Measurements from ENCODE around the gene RIOX2. TPM values are rescaled to one million over a fixed set of nuclear protein-coding genes. Genes with fewer than 3 reads are reported as not detected.

Gene RIOX2
- total RNA-seq, 1 donor from 2014 or later, result 24.0 TPM

DNA sequence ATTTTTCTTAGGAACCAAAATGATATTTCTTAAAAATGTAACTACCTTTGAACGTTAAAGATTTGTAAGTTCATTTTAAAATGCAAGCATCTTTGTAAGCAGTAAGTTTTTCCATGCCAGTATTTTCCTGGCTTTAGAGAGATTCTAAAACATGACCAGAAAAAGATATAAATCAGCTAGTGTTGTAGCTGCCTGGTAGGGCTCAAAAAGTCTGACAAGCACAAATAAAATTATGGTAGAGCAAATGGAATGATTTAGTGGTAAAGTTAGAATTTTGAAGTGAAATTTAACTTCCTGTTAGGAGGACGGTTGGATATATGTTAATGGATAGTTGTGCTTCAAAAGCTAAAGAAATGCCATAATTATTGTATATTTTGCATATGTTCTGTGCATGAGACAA is 33.2 kb upstream of the RIOX2 start:
- H3K36me3 Mint-ChIP-seq (ENCODE audit: unreplicated experiment), result no peaks in the 10 kb centered on the region
- H3K9me3 Mint-ChIP-seq (ENCODE audit: unreplicated experiment), result no peaks in the 10 kb centered on the region
- H3K27me3 Mint-ChIP-seq (ENCODE audit: unreplicated experiment), result peaks cover 33% of the 10 kb centered on the region
- H3K4me1 Mint-ChIP-seq (ENCODE audit: unreplicated experiment), result no peaks in the 10 kb centered on the region
- no peak overlapping the region for H3K4me3 Mint-ChIP-seq (ENCODE audit: unreplicated experiment)
- TF ChIP-seq, protein P1, sequence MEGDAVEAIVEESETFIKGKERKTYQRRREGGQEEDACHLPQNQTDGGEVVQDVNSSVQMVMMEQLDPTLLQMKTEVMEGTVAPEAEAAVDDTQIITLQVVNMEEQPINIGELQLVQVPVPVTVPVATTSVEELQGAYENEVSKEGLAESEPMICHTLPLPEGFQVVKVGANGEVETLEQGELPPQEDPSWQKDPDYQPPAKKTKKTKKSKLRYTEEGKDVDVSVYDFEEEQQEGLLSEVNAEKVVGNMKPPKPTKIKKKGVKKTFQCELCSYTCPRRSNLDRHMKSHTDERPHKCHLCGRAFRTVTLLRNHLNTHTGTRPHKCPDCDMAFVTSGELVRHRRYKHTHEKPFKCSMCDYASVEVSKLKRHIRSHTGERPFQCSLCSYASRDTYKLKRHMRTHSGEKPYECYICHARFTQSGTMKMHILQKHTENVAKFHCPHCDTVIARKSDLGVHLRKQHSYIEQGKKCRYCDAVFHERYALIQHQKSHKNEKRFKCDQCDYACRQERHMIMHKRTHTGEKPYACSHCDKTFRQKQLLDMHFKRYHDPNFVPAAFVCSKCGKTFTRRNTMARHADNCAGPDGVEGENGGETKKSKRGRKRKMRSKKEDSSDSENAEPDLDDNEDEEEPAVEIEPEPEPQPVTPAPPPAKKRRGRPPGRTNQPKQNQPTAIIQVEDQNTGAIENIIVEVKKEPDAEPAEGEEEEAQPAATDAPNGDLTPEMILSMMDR (IDR thresholded peaks at IDR 0.05), result no peak
- H3K27ac Mint-ChIP-seq (ENCODE audit: unreplicated experiment), result no peak overlapping the region
- DNase-seq (ENCODE audit: extremely low spot score, unreplicated experiment), result no peak

DNA sequence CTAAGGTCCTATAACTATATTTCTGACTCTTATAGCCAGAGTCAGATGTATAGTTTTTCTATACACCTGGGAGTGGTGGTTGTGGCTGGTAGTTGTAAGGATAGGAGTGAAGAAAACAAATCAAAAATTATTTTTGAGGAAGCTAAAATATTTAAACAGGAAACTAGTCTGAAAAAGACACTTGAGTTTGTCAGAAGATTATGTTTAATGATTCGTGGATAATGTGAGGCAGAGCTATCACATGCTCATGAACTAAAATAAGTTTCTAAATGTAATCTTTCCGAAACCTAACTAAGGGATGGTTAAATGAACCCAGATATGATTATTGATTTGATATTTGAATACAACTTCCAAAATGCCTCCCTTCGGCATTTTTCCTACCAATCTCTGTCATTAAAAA is 32.5 kb upstream of the RIOX2 start:
- Mint-ChIP-seq H3K4me3 (ENCODE audit: unreplicated experiment) (no peak overlapping the region), H3K36me3 (ENCODE audit: unreplicated experiment) (no peaks in the 10 kb centered on the region), H3K4me1 (ENCODE audit: unreplicated experiment) (no peaks in the 10 kb centered on the region), H3K27me3 (ENCODE audit: unreplicated experiment) (peaks cover 35% of the 10 kb centered on the region), H3K9me3 (ENCODE audit: unreplicated experiment) (no peaks in the 10 kb centered on the region), H3K27ac (ENCODE audit: unreplicated experiment) (no peak overlapping the region)
- TF ChIP-seq, protein P1 (IDR thresholded peaks at IDR 0.05), result no peak
- no peak for DNase-seq (ENCODE audit: extremely low spot score, unreplicated experiment)

DNA sequence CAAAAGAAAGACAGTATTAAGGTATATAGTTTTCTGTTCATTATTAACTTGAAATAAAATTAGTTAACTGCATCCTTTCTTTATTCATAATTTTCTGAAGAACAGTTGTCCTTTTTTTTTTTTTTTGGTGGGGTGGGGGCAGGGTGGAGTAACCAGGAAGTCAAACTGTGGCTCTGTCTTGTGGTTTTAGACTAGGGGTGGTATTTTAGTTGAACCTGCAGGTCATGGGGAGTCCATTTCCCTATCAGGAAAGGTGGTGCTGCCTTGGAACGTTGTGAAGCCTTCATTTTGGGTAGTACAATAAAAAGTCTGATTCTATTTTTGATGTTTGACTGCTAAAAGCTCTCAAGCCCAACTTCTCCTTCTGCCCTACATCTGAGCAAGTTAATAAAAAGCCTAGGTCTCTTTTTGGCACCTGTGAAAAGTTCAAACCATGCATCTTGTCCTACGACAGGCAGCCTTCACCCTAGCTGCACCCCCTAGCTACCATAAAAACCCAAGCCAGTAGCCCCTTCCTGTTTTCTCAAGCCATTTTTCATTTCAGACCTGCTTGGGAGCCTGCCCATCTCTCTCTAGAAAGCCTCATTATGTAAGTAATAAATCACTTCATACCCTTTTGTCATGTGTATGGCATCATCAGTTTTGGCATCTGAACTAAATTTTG is 31.2 kb upstream of the RIOX2 start:
- Mint-ChIP-seq H3K4me1 (ENCODE audit: unreplicated experiment) (no peaks in the 10 kb centered on the region), H3K36me3 (ENCODE audit: unreplicated experiment) (no peaks in the 10 kb centered on the region), H3K4me3 (ENCODE audit: unreplicated experiment) (no peak overlapping the region), H3K27ac (ENCODE audit: unreplicated experiment) (no peak overlapping the region), H3K27me3 (ENCODE audit: unreplicated experiment) (peaks cover 44% of the 10 kb centered on the region), H3K9me3 (ENCODE audit: unreplicated experiment) (no peaks in the 10 kb centered on the region)
- no peak for DNase-seq (ENCODE audit: extremely low spot score, unreplicated experiment)
- TF ChIP-seq, protein P1 (IDR thresholded peaks at IDR 0.05), result no peak

DNA sequence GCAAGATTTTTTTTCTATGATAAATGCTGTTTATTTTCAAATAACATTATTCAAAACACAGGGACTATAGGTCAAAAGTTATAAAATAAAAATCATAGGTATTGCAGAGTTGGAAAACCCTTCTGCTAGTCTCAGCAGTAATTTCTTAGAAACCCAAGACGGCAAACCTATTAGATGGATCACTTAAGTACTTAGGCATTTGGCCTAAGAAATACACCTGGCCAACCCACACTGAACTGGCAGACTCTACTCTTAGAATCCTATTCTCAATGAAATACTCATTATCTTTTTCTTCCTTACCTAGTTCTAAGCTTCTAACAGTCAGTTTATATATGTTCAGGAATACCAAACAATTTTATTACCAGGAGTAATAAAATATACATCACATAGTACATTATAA is 30.5 kb upstream of the RIOX2 start:
- TF ChIP-seq, protein P1 (IDR thresholded peaks at IDR 0.05), result no peak
- Mint-ChIP-seq H3K36me3 (ENCODE audit: unreplicated experiment) (no peaks in the 10 kb centered on the region), H3K27ac (ENCODE audit: unreplicated experiment) (no peak overlapping the region), H3K27me3 (ENCODE audit: unreplicated experiment) (peaks cover 49% of the 10 kb centered on the region), H3K9me3 (ENCODE audit: unreplicated experiment) (no peaks in the 10 kb centered on the region), H3K4me1 (ENCODE audit: unreplicated experiment) (no peaks in the 10 kb centered on the region), H3K4me3 (ENCODE audit: unreplicated experiment) (no peak overlapping the region)
- DNase-seq (ENCODE audit: extremely low spot score, unreplicated experiment), result no peak

DNA sequence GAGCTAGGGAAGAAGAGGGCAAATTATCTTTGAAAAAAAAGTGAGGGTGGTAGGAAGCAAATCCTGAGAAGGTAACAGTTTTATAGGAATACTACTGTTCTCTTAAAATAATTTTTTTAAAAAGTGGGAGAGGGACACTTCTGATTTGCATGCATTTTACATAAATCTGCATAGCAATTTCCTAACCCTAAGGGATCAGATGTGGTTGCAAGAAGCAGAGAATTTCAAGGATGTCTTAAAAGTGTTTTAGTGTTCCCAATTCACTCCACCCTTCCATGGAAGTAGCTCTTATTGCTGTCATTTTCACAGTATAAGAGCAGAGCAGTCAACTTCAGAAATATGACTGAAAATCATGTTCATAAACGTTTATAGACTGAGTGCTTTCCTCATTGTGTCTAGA is 27.8 kb upstream of the RIOX2 start:
- no peak for DNase-seq (ENCODE audit: extremely low spot score, unreplicated experiment)
- no peak overlapping the region for H3K27ac Mint-ChIP-seq (ENCODE audit: unreplicated experiment)
- TF ChIP-seq, protein P1 (IDR thresholded peaks at IDR 0.05), result no peak
- no peaks in the 10 kb centered on the region for H3K4me1 Mint-ChIP-seq (ENCODE audit: unreplicated experiment)
- no peak overlapping the region for H3K4me3 Mint-ChIP-seq (ENCODE audit: unreplicated experiment)
- H3K27me3 Mint-ChIP-seq (ENCODE audit: unreplicated experiment), result peaks cover 43% of the 10 kb centered on the region
- H3K36me3 Mint-ChIP-seq (ENCODE audit: unreplicated experiment), result no peaks in the 10 kb centered on the region
- no peaks in the 10 kb centered on the region for H3K9me3 Mint-ChIP-seq (ENCODE audit: unreplicated experiment)
